SIG-M5 (cell line): Measurements from ENCODE around the gene VWA1.
A peak's percentile ranks its signal among the peaks of the same experiment; 100 is the strongest.
"Not testable (repeated sequence)": the region's sequence is repeated elsewhere in the genome, so short reads cannot be mapped to it uniquely, and the experiment has no call there.

Experiments
- DNase-seq: peaks from one replicate; lab custom pipeline; 2025; lab: John Stamatoyannopoulos, UW

VWA1 gene

DNA sequence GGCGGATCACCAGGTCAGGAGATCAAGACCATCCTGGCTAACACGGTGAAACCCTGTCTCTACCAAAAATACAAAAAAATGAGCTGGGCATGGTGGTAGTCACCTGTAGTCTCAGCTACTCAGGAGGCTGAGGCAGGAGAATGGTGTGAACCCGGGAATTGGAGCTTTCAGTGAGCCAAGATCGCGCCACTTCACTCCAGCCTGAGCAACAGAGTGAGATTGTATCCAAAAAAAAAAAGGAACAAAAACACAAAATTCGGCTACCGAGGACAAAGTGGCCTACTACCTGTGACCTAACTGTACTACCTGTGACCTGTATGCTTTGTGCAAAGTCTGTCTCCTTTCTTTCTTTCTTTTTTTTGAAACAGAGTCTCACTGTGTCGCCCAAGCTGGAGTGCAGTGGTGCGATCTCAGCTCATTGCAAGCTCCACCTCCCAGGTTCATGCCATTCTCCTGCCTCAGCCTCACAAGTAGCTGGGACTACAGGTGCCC, 32.5 kb upstream of the VWA1 start:
- DNase-seq, result not testable (repeated sequence)

DNA sequence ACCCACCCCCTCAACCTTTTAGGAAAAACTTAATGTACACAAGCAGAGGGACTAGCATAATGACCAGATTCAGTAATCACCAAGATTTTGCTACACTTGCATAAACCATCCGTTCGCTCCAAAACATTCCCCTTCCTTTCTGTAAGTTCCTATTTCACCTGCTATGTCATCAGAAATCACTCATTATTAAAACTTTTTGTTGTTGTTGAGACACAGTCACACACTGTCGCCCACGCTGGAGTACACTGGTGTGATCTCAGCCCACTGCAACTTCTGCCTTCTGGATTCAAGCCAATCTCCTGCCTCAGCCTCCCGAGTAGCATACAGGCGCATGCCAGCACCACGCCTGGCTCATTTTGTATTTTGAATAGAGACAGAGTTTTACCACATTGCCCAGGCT, 31.8 kb upstream of the VWA1 start:
- DNase-seq, result no peak

DNA sequence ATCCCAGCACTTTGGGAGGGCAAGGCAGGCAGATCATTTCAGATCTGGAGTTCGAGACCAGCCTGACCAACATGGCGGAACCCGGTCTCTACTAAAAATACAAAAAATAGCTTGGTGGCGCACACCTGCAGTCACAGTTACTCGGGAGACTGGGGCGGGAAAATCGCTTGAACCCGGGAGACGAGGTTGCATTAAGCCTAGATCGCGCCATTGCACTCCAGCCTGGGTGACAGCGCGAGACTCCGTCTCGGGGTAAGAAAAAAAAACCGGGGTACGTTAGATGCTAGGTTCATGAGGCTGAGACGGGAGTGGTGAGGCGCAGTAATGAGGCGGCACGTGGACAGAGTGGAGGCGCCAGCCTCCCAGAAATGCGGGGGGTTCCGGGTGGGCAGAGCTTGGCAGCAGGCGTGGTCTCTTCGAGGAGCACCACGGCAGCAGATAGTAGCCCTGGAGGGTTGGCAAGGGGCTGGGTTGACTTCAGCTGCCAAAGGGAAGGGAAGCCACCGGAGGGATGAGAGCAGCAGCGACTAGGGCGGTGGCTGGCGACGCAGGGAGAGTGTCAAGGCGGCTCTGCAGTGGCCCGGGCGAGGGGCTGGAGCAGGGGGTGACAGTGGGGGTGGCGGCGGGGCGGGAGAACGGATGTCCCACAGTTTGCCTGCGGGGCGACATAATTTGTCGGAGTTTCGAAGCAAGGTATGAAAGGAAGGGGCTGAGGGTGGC, 29.2 kb upstream of the VWA1 start:
- no peak for DNase-seq

- DNase-seq, result peak; percentile 42
Measured at GRCh38 chr1:1406821-1407635, 28.5 kb upstream of the VWA1 start, which contains the start of gene MRPL20. Gene MRPL20, minus strand, starts transcription at chr1:1407293. Its CDS starts 76 bp downstream, at chr1:1407217.

DNA sequence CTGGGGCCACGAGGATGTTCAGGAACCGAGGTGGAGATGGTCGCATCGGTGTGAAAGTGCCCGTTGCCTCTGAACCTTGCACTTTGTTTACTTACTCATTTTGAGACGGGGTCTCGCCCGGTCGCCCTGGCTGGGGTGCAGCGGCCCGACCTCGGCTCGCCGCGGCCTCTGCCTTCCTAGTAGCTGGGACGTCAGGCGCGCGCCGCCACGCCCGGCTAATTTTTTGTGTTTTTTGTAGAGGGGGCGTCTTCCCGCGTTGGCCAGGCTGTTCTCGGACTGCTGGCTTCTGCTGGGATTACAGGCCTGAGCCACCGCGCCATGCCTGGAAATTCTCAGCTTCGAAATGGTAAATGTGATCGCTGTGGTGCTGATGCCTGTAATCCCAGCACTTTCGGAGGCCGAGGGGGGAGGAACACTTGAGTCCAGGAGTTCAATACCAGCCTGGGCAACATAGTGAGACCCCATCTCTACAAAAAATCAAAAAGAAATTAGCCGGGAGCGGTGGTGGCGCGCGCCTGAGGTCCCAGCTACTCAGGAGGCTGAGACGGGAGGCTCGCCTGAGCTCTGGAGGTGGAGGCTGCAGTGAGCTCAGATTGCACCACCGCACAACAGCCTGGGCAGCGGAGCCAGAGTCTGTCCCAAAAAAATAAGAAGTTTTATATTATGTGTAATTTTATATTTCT, 27.7 kb upstream of the VWA1 start:
- no peak for DNase-seq

DNA sequence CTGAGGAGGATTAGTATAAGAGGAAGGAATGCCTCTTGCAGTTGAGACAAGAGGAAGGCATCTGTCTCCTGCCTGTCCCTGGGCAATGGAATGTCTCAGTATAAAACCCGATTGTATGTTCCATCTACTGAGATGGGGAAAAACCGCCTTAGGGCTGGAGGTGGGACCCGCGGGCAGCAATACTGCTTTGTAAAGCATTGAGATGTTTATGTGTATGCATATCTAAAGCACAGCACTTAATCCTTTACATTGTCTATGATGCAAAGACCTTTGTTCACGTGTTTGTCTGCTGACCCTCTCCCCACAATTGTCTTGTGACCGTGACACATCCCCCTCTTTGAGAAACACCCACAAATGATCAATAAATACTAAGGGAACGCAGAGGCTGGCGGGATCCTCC, 25.3 kb upstream of the VWA1 start:
- not testable (repeated sequence) for DNase-seq

DNA sequence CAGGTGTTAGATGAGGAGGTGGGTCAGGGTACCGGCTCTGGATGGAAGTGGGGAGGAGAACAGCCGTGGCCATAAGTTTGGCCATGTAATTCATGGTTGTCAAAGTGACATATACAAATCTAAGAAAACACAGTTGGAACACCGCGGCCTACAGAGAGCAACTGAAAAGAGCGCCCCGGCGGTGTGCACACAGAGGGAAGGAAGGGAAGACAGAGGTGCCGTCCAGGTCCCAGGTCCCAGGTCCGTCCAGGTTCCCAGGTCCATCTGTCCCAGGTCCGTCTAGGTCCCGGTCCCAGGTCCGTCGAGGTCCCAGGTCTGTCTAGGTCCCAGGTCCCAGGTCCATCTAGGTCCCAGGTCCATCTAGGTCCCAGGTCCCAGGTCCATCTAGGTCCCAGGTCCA, 23.9 kb upstream of the VWA1 start:
- no peak for DNase-seq

- not testable (repeated sequence) for DNase-seq
Measured at GRCh38 chr1:1412311-1412902, 23.1 kb upstream of the VWA1 start.

DNA sequence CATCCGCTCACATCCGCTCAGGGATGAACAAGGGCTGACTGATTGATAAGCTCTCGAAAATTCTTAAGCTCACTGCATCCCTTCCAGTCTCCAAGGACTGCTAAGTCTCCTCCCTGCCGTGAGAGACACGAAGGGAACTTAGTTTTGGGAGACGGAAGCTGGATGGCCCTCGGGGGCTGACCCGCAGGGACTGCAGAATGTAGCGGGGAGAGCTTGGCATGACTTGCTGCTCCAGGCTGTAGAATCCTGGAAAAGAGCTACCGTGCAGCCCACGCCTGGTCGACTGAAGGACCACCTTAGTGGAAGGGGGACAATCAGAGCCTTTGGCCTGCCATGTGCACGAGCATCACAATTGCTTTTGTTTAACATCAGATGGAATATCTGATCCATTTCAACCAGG, 19.7 kb upstream of the VWA1 start:
- no peak for DNase-seq

DNA sequence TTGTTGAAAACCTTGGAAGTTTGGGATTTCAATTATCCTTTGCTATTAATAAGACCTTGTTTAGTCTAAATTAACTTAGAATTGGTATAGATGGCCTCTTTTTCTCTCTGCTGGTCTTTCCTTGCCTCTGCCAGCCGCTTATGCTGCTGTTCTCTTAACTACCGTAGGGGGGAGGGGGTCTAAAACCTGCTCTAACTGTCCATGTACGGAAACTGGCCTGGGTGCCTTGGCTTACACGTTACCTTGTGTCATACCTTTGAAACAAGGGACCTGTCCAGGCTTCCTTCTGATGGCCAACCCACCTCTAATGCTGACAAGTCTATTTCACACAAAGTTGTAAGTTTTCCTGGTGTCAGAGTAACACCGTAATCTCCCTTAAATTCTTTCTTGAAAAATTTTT, 18.1 kb upstream of the VWA1 start:
- DNase-seq, result not testable (repeated sequence)

DNA sequence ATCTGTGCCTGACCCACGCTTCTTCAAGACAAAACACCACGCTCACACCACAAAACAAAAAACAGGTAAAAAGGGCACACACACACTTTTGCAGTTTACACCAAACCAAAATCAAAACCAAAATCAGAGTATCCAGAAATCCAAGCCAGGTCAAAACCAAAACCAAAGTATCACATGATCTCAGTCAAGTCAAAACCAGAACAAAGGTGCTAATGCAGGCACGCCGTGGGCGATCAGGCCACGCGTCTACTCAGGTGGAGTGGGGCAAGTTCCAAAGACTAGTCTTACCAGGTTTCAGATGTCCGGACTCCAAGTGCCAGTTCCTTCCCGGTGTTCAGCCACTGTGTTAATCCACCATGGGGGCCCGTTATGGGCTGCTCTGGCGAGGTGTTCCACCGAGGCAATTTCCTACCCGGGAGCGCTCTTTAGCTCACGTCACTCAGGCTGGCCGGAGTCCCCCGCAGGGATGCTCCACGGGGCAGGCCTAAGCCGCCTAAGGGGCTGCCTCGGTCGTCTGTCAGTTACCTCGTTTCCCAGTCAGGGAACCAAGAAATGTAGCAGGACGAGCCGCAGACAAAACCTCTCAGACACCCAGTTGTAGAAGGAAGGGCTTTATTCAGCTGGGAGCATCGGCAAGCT, 17.5 kb upstream of the VWA1 start:
- DNase-seq, result not testable (repeated sequence)

DNA sequence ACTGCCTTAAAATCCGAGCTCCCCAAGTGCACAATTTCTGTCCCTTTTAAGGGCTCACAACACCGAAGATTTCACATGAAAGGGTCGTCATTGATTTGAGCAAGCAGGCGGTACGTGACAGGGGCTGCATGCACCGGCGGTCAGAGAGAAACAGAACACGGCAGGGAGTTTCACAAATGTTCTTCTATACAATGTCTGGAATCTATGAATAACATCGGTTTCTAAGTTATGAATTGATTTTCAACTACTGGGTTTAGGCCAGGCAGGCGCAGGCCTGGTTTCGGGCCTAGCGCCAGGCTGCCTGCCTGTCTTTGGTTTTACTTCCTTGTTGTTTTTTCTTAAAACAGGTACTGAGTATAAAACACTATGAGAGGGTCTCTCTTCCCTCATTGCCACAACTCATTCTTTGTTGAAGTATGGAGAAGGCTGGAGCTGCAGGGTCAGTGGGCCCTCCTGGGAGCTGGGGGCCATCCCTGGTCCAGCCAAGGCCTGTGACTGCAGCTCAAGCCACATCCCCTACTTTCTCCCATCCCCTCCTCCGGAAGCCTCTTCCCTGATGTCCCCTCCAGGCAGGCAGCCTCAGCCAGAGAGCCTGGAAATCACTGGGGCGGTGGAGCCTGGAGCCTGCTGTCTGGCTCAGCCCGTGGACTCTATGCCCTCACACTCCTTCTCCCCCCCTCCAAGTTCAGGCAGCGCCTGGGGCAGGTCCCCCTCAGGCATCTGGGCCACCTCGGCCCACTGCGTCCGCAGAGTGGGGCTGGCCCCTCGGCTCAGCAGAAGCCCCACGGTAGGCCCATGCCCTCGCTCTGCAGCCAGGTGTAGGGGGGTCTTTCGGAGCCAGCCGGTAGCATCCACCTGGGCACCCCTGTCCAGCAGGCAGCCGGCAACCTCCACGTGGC, 16.8 kb upstream of the VWA1 start:
- no peak for DNase-seq

DNA sequence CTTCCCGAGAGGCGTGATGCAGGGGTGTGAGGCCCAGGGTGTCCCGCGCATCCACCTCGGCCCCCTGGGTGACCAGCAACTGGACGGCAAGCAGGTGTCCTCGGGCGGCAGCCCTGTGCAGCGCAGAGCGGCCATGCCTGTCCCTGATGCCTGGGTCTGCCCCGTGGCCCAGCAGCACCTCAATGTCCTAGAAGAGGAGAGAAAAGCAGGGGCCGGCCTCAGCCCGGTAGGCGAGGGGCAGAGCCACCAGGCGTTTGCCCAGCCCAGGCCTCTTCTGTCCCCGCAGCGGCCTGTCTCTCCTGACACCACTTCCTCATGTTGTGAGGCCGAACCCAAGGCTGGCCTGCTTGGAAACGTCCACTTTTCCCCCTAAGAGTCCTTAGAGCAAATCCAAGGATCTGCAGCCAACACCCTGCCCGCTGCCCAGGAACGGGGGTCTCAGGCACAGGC, 16.1 kb upstream of the VWA1 start:
- no peak for DNase-seq

- no peak for DNase-seq
Measured at GRCh38 chr1:1419813-1420653, 15.5 kb upstream of the VWA1 start.

DNA sequence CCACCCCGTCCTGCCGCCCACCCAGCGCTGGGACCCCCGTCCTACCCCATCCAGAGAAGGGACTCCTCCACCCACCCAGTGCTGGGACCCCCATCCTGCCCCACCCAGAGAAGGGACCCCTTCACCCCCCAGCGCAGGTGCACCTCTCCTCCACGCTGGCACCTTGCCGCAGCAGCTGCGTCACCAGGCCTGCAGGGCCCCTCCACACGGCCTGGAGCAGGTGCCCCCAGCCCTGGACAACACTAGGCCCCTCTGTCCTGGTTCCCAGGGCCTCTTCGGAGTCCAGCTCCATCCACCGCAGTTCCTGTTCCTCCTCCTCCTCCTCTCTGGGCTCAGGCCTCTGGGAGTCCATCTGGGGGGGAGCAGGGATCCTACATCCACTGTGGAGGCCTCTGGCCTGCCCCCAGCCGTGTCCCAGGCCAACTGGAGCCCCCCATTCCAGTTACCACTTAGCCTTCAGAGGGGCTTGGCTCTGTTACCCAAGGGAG, 14.8 kb upstream of the VWA1 start:
- no peak for DNase-seq

DNA sequence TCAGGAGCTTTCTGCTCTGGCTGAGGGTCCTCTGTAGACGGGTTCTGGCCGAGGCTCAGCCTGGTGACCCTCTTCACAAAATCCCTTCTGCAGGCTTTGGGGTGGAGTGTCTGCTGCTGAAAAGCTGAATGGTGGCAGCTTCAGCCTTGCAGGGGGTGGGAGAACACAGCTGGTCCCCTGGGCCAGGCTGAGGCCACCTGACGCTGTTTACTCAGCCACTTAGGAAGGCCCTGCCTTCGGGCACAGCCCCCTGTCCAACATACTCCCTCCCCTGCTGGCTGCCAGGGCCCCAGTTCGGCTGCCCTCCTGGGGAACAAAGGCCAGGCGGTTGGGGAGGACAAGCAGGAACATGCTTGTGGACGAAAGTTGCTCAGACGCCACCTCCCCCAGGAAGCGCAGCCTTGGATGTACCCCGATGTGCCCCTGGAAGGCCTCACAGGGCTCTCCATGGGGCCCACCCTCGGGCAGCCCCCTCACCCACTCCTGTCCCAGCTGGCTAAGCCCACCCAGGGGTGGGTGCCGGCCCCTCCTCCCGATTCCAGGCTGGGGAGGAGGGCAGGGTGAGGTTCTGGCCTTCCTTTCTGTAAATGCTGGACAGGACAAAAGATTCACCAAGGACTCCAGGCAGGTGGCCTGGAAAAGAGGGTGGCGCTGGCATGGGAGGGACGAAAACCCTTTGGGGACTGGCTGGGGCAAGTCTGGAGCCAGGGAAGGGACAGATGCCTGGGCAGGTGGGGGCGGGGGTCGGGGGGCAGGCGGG, 14.2 kb upstream of the VWA1 start, which contains the start of gene ANKRD65:
TSS of gene ANKRD65 (minus strand) at position 130 of the 760 bp plus-strand sequence. CDS start 271 bp downstream, outside the sequence.
- no peak for DNase-seq

GRCh38 chr1:1421907-1422464, 13.5 kb upstream of the VWA1 start:
- no peak for DNase-seq
